ENCODE data around the gene FAM136A. TPM values are rescaled to one million over a fixed set of nuclear protein-coding genes. Genes with fewer than 3 reads are reported as not detected.

FAM136A gene
- total and polyA plus RNA-seq, 2 of the 4 experiments (the other 2 are of a cell fraction) = 19.9 to 28.1 TPM

GRCh38 chr2:70283500-70284191 is 18.2 kb downstream of the FAM136A start:
- Histone ChIP-seq H4K91ac (ENCODE audit: insufficient read depth, low read depth, low read length) (no peak overlapping the region), H3K79me1 (ENCODE audit: low read depth in 1 of 2, low read length in 2 of 2) (peaks cover 21 to 33% of the 10 kb centered on the region in 2 experiments), H2BK5ac (ENCODE audit: low read depth, low read length, poor library complexity, severe bottlenecking) (no peak overlapping the region), H2AK5ac (ENCODE audit: low read depth, low read length) (no peak overlapping the region), H3K4me3 (ENCODE audit: insufficient read depth, low read depth, low read length) (no peak overlapping the region), H4K8ac (ENCODE audit: low read depth in 2 of 2, low read length in 2 of 2) (no peak overlapping the region), H3K27me3 (ENCODE audit: control insufficient read depth, insufficient read depth, low read length) (no peaks in the 10 kb centered on the region), H3K9me3 (ENCODE audit: control insufficient read depth, insufficient read depth, low read length) (no peaks in the 10 kb centered on the region), H3K27ac (ENCODE audit: insufficient read depth, low read length) (no peak overlapping the region), H4K20me1 (ENCODE audit: insufficient read depth, low read length) (0 out of 2 replicates have a peak, but pooled peaks cover 4% of the 10 kb centered on the region), H3K23ac (ENCODE audit: low read depth, low read length) (no peak overlapping the region), H2BK20ac (ENCODE audit: low read depth, low read length) (no peak overlapping the region), H3K18ac (ENCODE audit: low read depth, low read length) (no peak overlapping the region), H3K14ac (replicated peaks; ENCODE audit: low read depth, low read length) (no peak overlapping the region), H2BK15ac (ENCODE audit: low read depth, low read length) (no peak overlapping the region), H3K9me1 (ENCODE audit: insufficient read depth, low read length) (no peaks in the 10 kb centered on the region), H3K36me3 (ENCODE audit: control insufficient read depth, insufficient read depth, low read length) (peaks cover 36% of the 10 kb centered on the region), H2BK120ac (ENCODE audit: low read depth, low read length) (no peak overlapping the region), H3K4me2 (ENCODE audit: low read depth, low read length) (no peak overlapping the region), H4K5ac (ENCODE audit: low read depth, low read length) (no peak overlapping the region), H3K56ac (ENCODE audit: extremely low read depth, insufficient read depth, low read length) (no peak overlapping the region), H2AK9ac (replicated peaks; ENCODE audit: low read depth, low read length, poor library complexity) (no peak overlapping the region), H3K9ac (ENCODE audit: low read depth, low read length) (no peak overlapping the region), H2AFZ (replicated peaks; ENCODE audit: low read length, poor library complexity) (no peak overlapping the region), H3K4ac (ENCODE audit: low read depth, low read length) (no peak overlapping the region), H3K4me1 (ENCODE audit: control insufficient read depth, insufficient read depth, low read length) (no peaks in the 10 kb centered on the region)
- intact Hi-C loops (cut with micrococcal nuclease) = no loop called here
- dilution Hi-C loops (cut with HindIII; ENCODE audit: low sequenced_read_pairs, unreplicated experiment) = no loop called here
- BruUV-seq (replicated peaks) = no TSS peak
- ATAC-seq (ENCODE audit: low read depth) (no peak), DNase-seq (no peak)
- WGBS, 2 experiments (ENCODE audit: extremely low coverage in 2 of 2, insufficient read length in 1 of 2) = 100% methylated on average over 1 of the region's 5 CpGs; no CpG with 5 or more reads in 1 of the 2 experiments
- in situ Hi-C loops (cut with MboI; ENCODE audit: low sequenced_read_pairs) = no loop called here
- CTCF ChIA-PET = no interaction called here
- TF ChIP-seq RFX5 (IDR thresholded peaks at IDR 0.05; ENCODE audit: low read depth, low read length) (no peak), ELK1 (IDR thresholded peaks at IDR 0.05; ENCODE audit: borderline replicate concordance, low read depth, low read length) (no peak), MAFK (IDR thresholded peaks at IDR 0.05; ENCODE audit: low read depth, low read length) (no peak), POLR2A (IDR thresholded peaks at IDR 0.05; ENCODE audit: low read depth, low read length) (no peak), USF2 (IDR thresholded peaks at IDR 0.05; ENCODE audit: low read depth, low read length) (no peak), FOS (IDR thresholded peaks at IDR 0.05; ENCODE audit: low read depth, low read length) (no peak), CEBPB (IDR thresholded peaks at IDR 0.05; ENCODE audit: low read depth, low read length) (no peak), MXI1 (IDR thresholded peaks at IDR 0.05; ENCODE audit: borderline replicate concordance, low read depth, low read length) (no peak), MAZ (IDR thresholded peaks at IDR 0.05; ENCODE audit: borderline replicate concordance, low read depth, low read length) (no peak), BHLHE40 (IDR thresholded peaks at IDR 0.05; ENCODE audit: low read depth, low read length) (no peak), NFE2L2 (IDR thresholded peaks at IDR 0.05; ENCODE audit: low read depth, low read length) (no peak)
- POLR2A ChIA-PET (ENCODE audit: unreplicated experiment) = interaction anchor here (0.9 to 1.3 kb wide), 2 partner anchors 10 kb away, joined by 4 read pairs; partner anchors contain the start of gene SNRPG

All from IMR-90 (cell line).